A549 (cell line): ENCODE results near the gene STRN4. TPM values are rescaled to one million over a fixed set of nuclear protein-coding genes. Genes with fewer than 3 reads are reported as not detected.

ENCODE experiments used
- ATAC-seq, 2 experiments: fragments of 200-7000 bp in 1 of 2; fragments of >200 bp in 1 of 2; cut with Nextera tagmentation in 1 of 2; cut with Tn5 transposase in 1 of 2; 3 replicates each; pipeline versions ENCODE4 v1.8.0 to v1.9.1; 2018 to 2020; ENCODE audit warnings: mild to moderate bottlenecking in 1 of 2, moderate library complexity in 1 of 2
- CTCF ChIA-PET: fragments of 300-600 bp; sonication (Branson Sonifier 250); formaldehyde crosslinking; extraction: SDS; loops from one replicate; lab custom pipeline; 2021; ENCODE audit warnings: antibody characterized with exemption, inconsistent platforms; lab: Yijun Ruan, JAX
- POLR2A ChIA-PET: fragments of 350-600 bp; formaldehyde crosslinking; extraction: SDS; loops from one replicate; lab custom pipeline; 2021; ENCODE audit warnings: antibody characterized with exemption, inconsistent platforms; lab: Yijun Ruan, JAX
- DNase-seq, 2 experiments: peaks; one replicate each; pipeline versions ENCODE4 v3.0.0 to v3.0.0-alpha.2; 2011 to 2016; ENCODE audit warnings: low read depth in 1 of 2, low spot score in 1 of 2
- FAIRE-seq: peaks from 2 replicates; lab custom pipeline; 2011; peaks lifted over from hg19 to GRCh38; lab: Jason Lieb, UNC
- H3K27ac ChIP-seq, 2 experiments: fragments of >200 bp; sonication (Bioruptor Twin); formaldehyde crosslinking; 3 replicates each; pipeline ENCODE4 v1.5.1; 2016 to 2017
- H3K4me1 ChIP-seq: fragments of >200 bp; sonication (Bioruptor Twin); formaldehyde crosslinking; 3 replicates; pipeline ENCODE4 v1.6.1; 2016
- H3K4me2 ChIP-seq: fragments of >200 bp; sonication (Bioruptor Twin); formaldehyde crosslinking; 3 replicates; pipeline ENCODE4 v1.6.1; 2016
- H3K4me3 ChIP-seq: fragments of >200 bp; sonication (Bioruptor Twin); formaldehyde crosslinking; 3 replicates; pipeline ENCODE4 v1.5.1; 2016
- H3K9me3 ChIP-seq: fragments of >200 bp; sonication (Bioruptor Twin); formaldehyde crosslinking; 3 replicates; pipeline ENCODE4 v1.6.1; 2016
- BHLHE40 ChIP-seq: IDR thresholded peaks from 2 replicates; pipeline ENCODE4 v1.6.1; 2012; ENCODE audit warnings: low read depth, low read length, inconsistent platforms
- CBX2 ChIP-seq: fragments of 200-600 bp; sonication (generic); IDR thresholded peaks from 2 replicates; pipeline ENCODE4 v1.6.1; 2016; ENCODE audit warnings: low read depth, mild to moderate bottlenecking, borderline replicate concordance
- CEBPB ChIP-seq, 2 experiments: fragments of >200 bp in 1 of 2; sonication (Bioruptor Twin) in 1 of 2; formaldehyde crosslinking in 1 of 2; IDR thresholded peaks; 2 replicates each; pipeline ENCODE4 v1.6.1; 2012 to 2016
- CHD2 ChIP-seq: fragments of 150-350 bp; IDR thresholded peaks from 2 replicates; pipeline ENCODE4 v1.6.1; 2014; ENCODE audit warnings: low read length; ENCODE audit not compliant: partially characterized antibody
- FOSL2 ChIP-seq, 2 experiments: fragments of 450-650 bp in 1 of 2; fragments of >200 bp in 1 of 2; sonication (Bioruptor Twin) in 1 of 2; formaldehyde crosslinking; IDR thresholded peaks; 2 replicates each; pipeline versions ENCODE4 v1.5.0 to v1.6.1; 2016 to 2020; ENCODE audit warnings: mild to moderate bottlenecking in 1 of 2, moderate library complexity in 1 of 2
- HES2 ChIP-seq: fragments of >200 bp; sonication (Bioruptor Twin); formaldehyde crosslinking; IDR thresholded peaks from 2 replicates; pipeline ENCODE4 v1.6.1; 2016
- HOXA7 ChIP-seq: fragments of 250-450 bp; sonication (Bioruptor Pico); IDR thresholded peaks from 2 replicates; pipeline ENCODE4 v1.5.0; 2020; ENCODE audit warnings: mild to moderate bottlenecking, moderate library complexity
- HOXB13 ChIP-seq: fragments of 250-450 bp; sonication (Bioruptor Pico); IDR thresholded peaks from 2 replicates; pipeline ENCODE4 v1.5.0; 2020; ENCODE audit warnings: low read depth, mild to moderate bottlenecking, moderate library complexity
- MAX ChIP-seq: IDR thresholded peaks from 2 replicates; pipeline ENCODE4 v1.6.1; 2012
- NFE2L2 ChIP-seq: fragments of 150-350 bp; conservative IDR thresholded peaks from 2 replicates; pipeline ENCODE4 v1.6.1; 2014; ENCODE audit warnings: low read length
- NPAS2 ChIP-seq: fragments of 250-450 bp; sonication (Bioruptor Pico); IDR thresholded peaks from 2 replicates; pipeline ENCODE4 v1.8.0; 2022; ENCODE audit warnings: mild to moderate bottlenecking, moderate library complexity, borderline replicate concordance
- NR3C1 ChIP-seq: fragments of >200 bp; sonication (Bioruptor Twin); formaldehyde crosslinking; IDR thresholded peaks from 3 replicates; pipeline ENCODE4 v1.6.1; 2017
- PHF8 ChIP-seq: fragments of 200-600 bp; sonication (generic); IDR thresholded peaks from 2 replicates; pipeline ENCODE4 v1.6.1; 2016; ENCODE audit warnings: low read depth, mild to moderate bottlenecking, antibody characterized with exemption, moderate library complexity, borderline replicate concordance
- POLR2A ChIP-seq: IDR thresholded peaks from 2 replicates; pipeline ENCODE4 v1.6.1; 2012; ENCODE audit warnings: mild to moderate bottlenecking, low read length
- RAD21 ChIP-seq, 2 experiments: fragments of >200 bp in 1 of 2; sonication (Bioruptor Twin) in 1 of 2; formaldehyde crosslinking in 1 of 2; IDR thresholded peaks in 1 of 2; conservative IDR thresholded peaks in 1 of 2; 2 replicates in 1 of 2; 3 replicates in 1 of 2; pipeline ENCODE4 v1.6.1; 2012 to 2018; ENCODE audit warnings: inconsistent platforms in 1 of 2
- RARB ChIP-seq: fragments of 250-450 bp; sonication (Bioruptor Pico); IDR thresholded peaks from 2 replicates; pipeline ENCODE4 v1.8.0; 2021; ENCODE audit warnings: mild to moderate bottlenecking, moderate library complexity
- RCOR1 ChIP-seq: fragments of 150-350 bp; IDR thresholded peaks from 2 replicates; pipeline ENCODE4 v1.6.1; 2014; ENCODE audit warnings: antibody characterized with exemption, low read length, low read depth
- REST ChIP-seq: fragments of 200-600 bp; sonication (generic); IDR thresholded peaks from 2 replicates; pipeline ENCODE4 v1.6.1; 2016; ENCODE audit warnings: antibody characterized with exemption, mild to moderate bottlenecking, moderate library complexity
- RFX5 ChIP-seq: fragments of 450-650 bp; IDR thresholded peaks from 2 replicates; pipeline ENCODE4 v1.7.1; 2014; ENCODE audit warnings: antibody characterized with exemption, mild to moderate bottlenecking, moderate library complexity
- SMC3 ChIP-seq: fragments of >200 bp; sonication (Bioruptor Twin); formaldehyde crosslinking; IDR thresholded peaks from 3 replicates; pipeline ENCODE4 v1.6.1; 2018; ENCODE audit warnings: inconsistent platforms
- SREBF2 ChIP-seq: fragments of 450-650 bp; IDR thresholded peaks from 2 replicates; pipeline ENCODE4 v1.6.1; 2014; ENCODE audit warnings: mild to moderate bottlenecking, moderate library complexity
- TP53 ChIP-seq: fragments of 250-450 bp; sonication (Bioruptor Pico); IDR thresholded peaks from 2 replicates; pipeline ENCODE4 v1.5.0; 2021; ENCODE audit warnings: mild to moderate bottlenecking, moderate library complexity
- ZFP36 ChIP-seq: fragments of 450-650 bp; IDR thresholded peaks from 2 replicates; pipeline ENCODE4 v1.6.1; 2014; ENCODE audit warnings: borderline replicate concordance; ENCODE audit not compliant: partially characterized antibody
- ZSCAN20 ChIP-seq: fragments of 250-450 bp; sonication (Bioruptor Pico); IDR thresholded peaks from 2 replicates; pipeline ENCODE4 v1.8.0; 2022; ENCODE audit warnings: mild to moderate bottlenecking, moderate library complexity
- WGBS: methylation state at CpG from one replicate; pipeline ENCODE4 v1.1.6; 2017; ENCODE audit errors: missing lambda C conversion rate; 5-methylcytosine and 5-hydroxymethylcytosine counted together
- polyA plus RNA-seq, 4 experiments: library from polyadenylated mRNA; depleted of rRNA in 3 of 4; stranded (reverse); fragments of >200 nt; fragmentation: RNase III in 1 of 4; extraction: RNeasy Plus Mini Kit Qiagen cat#74134 plus additional on column Dnase treatment in 1 of 4; gene quantifications; 2 replicates in 3 of 4; 3 replicates in 1 of 4; pipeline ENCODE4 v1.2.3, GENCODE V29; 2011 to 2017
- TF ChIP-seq, protein P1 (sequence below): IDR thresholded peaks from 2 replicates; pipeline ENCODE4 v1.6.1; 2012

STRN4 gene
- polyA plus RNA-seq, 2 of the 4 experiments (the other 2 are of a cell fraction), result 62.8 to 70.0 TPM

DNA sequence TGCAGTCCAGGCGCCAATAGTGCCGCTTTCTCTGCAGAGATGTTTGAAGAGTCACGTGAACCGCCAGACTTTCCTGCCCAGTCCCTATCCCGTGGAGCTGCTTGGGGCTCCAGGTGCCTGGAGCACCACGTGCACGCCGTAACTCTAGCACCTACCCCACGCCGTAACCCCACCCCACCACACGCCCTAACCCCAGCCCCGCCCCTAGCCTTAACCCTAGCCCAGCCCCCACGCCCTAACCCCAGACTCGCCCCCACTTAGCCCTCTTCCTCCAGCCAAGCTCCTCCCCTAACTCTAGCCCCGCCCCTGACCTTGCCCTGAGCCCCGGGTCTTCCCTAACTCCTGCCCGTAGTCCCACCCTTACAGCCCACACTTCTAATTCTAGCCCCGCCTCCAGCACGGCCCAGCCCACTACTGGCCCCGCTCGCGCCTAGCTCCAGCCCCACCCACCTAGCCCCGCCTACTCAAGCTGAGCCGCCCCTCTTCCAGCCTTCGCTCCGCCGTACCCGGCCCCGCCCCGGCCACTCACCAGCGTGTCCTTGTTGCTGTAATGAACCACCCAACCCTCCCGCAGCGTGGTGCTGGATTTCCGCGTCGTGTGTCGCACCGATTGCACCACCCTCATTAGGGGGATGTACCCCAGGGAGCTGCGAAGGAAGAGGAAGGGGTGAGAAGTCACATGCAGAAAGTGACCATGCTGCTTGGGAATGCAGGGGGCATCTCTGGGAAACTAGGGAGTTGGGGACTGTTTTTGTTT, 48.9 kb downstream of the STRN4 start:
- peaks cover 6% of the 10 kb centered on the region; the same call in 1 of the 3 replicates for H3K4me1 ChIP-seq
- TF ChIP-seq CBX2, result no peak
- TF ChIP-seq RFX5, result no peak
- TF ChIP-seq RARB (CRISPR knock-in tag), result no peak
- no peak for TF ChIP-seq SMC3
- 0 out of 2 replicates have a peak, but pooled peaks have one; percentile 13 for TF ChIP-seq MAX
- no peak for FAIRE-seq
- ATAC-seq, result peak; percentile 86 to 97
- no peak overlapping the region for H3K4me3 ChIP-seq
- 57% methylated on average over 33 of the region's 39 CpGs for WGBS
- peak overlapping the region in 1 of 2 experiments; percentile 39; a peak in 1 of 6 replicates for H3K27ac ChIP-seq
- peak; percentile 82 to 84 for DNase-seq
- H3K9me3 ChIP-seq, result no peaks in the 10 kb centered on the region
- H3K4me2 ChIP-seq, result peak overlapping the region; percentile 29
- CTCF ChIA-PET, result interaction anchor here (0.6 to 7.3 kb wide), 15 partner anchors 6 to 316 kb away, joined by 3 to 73 read pairs (median 3); partner anchors contain the start of gene DACT3
- POLR2A ChIA-PET, result no interaction called here

DNA sequence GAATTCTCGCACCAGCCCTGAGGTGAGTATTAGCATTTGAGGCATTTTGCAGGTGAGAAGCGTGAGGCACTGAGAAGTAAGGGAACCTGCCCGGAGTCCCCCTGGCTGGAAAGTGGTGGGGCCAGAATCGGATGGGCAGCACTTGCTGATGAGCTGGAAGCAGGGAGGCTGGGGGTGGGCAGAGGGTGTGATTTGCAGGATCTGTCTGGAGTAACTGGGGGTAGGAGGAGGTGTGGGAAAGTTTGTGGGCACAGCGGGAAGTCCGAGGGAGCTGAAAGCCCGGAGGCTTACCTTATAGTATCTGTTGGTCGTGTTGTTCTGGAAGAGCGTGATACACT, 49.4 kb downstream of the STRN4 start:
- ATAC-seq, result no peak; a peak in 1 of 6 replicates
- 94% methylated on average over 9 of the region's 9 CpGs for WGBS
- ChIA-PET POLR2A (no interaction called here), CTCF (interaction anchor here (0.6 to 7.3 kb wide), 15 partner anchors 7 to 316 kb away, joined by 3 to 73 read pairs (median 3); partner anchors contain the start of gene DACT3)
- DNase-seq, result no peak
- TF ChIP-seq FOSL2 (IDR thresholded peaks at IDR 0.05), result no peak
- no peak for TF ChIP-seq FOSL2 (CRISPR knock-in tag; IDR thresholded peaks at IDR 0.05)
- no peak for TF ChIP-seq RCOR1
- no peak for TF ChIP-seq HOXA7 (CRISPR knock-in tag)
- TF ChIP-seq NPAS2 (CRISPR knock-in tag), result no peak
- TF ChIP-seq REST, result no peak
- TF ChIP-seq CEBPB (IDR thresholded peaks at IDR 0.05), result no peak
- no peak for TF ChIP-seq POLR2A
- no peak for TF ChIP-seq ZFP36
- TF ChIP-seq BHLHE40, result no peak
- no peak for TF ChIP-seq PHF8
- TF ChIP-seq TP53 (CRISPR knock-in tag), result no peak
- TF ChIP-seq CHD2, result no peak
- TF ChIP-seq, all 56 proteins: peak for 0
- no peak overlapping the region for H3K4me3 ChIP-seq
- no peaks in the 10 kb centered on the region for H3K9me3 ChIP-seq
- peaks cover 6% of the 10 kb centered on the region; the same call in 1 of the 3 replicates for H3K4me1 ChIP-seq
- 0 out of 3 replicates have a peak overlapping the region, but pooled peaks have one; percentile 29 for H3K4me2 ChIP-seq
- no peak for FAIRE-seq
- H3K27ac ChIP-seq, result no peak overlapping the region

- no peak for ATAC-seq
- WGBS, result 98% methylated on average over 10 of the region's 10 CpGs
- no peak for FAIRE-seq
These were observed 50.2 kb downstream of the STRN4 start for GRCh38 chr19:46696052-46696451.

More at GRCh38 chr19:46696052-46696451, 50.2 kb downstream of the STRN4 start:
- Histone ChIP-seq H3K4me1 (peaks cover 6% of the 10 kb centered on the region; the same call in 1 of the 3 replicates), H3K27ac (no peak overlapping the region), H3K4me3 (no peak overlapping the region), H3K4me2 (no peak overlapping the region)
- ChIA-PET POLR2A (no interaction called here), CTCF (interaction anchor here (0.8 to 7.3 kb wide), 9 partner anchors 7 to 317 kb away, joined by 3 to 73 read pairs (median 9); partner anchors contain the start of gene DACT3)
- DNase-seq, result no peak
- TF ChIP-seq RAD21 (conservative IDR thresholded peaks at IDR 0.05 in 1 of 2, IDR thresholded peaks at IDR 0.05 in 1 of 2) (no peak), HOXB13 (CRISPR knock-in tag) (no peak), SREBF2 (no peak), ZSCAN20 (CRISPR knock-in tag) (no peak), HES2 (no peak), NR3C1 (no peak), NFE2L2 (no peak)
- TF ChIP-seq, protein P1, sequence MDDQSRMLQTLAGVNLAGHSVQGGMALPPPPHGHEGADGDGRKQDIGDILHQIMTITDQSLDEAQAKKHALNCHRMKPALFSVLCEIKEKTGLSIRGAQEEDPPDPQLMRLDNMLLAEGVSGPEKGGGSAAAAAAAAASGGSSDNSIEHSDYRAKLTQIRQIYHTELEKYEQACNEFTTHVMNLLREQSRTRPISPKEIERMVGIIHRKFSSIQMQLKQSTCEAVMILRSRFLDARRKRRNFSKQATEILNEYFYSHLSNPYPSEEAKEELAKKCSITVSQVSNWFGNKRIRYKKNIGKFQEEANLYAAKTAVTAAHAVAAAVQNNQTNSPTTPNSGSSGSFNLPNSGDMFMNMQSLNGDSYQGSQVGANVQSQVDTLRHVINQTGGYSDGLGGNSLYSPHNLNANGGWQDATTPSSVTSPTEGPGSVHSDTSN, result no peak
- TF ChIP-seq, all 56 proteins: peak for 0
- no peaks in the 10 kb centered on the region for H3K9me3 ChIP-seq
